GM18907 (cell line): Measurements from ENCODE around the gene FGGY.
"Not testable (repeated sequence)": the region's sequence is repeated elsewhere in the genome, so short reads cannot be mapped to it uniquely, and the experiment has no call there.

Source experiments
- ATAC-seq: cut with Tn5 transposase; IDR thresholded peaks from one replicate; pipeline ENCODE4 v1.9.1; 2021; ENCODE audit warnings: mild to moderate bottlenecking, moderate library complexity; ENCODE audit not compliant: unreplicated experiment

FGGY gene

DNA sequence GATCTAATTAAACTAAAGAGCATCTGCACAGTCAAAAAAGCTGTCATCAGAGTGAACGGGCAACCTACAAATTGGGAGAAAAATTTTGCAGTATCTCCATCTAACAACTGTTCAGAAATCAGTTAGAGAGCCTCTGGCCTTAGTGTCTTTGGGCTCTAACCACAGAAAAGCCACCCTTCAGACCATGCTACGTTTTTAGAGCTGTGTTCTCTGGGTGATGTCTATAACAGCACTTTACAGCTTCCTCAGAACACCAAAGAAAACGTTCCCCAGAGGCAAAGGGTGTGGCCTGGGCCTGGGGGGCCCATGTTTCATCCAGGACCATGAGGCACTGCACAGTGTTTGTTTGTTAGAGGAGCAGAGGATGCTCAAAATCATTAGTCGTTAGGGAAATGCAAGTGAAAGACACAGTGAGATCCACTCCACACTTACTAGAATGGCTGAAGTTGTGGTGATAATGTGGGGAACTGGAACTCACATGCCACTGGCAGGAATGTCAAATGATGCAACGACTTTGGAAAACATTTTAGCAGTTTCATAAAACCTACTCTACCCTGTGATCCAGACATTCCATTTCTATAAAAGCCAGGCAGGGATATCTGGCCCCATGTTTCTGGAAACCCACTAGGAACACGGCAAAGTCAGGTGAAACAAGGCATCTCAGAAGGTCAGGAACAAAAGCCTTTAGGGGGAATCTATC, 267.4 kb downstream of the FGGY start:
- no peak for ATAC-seq

DNA sequence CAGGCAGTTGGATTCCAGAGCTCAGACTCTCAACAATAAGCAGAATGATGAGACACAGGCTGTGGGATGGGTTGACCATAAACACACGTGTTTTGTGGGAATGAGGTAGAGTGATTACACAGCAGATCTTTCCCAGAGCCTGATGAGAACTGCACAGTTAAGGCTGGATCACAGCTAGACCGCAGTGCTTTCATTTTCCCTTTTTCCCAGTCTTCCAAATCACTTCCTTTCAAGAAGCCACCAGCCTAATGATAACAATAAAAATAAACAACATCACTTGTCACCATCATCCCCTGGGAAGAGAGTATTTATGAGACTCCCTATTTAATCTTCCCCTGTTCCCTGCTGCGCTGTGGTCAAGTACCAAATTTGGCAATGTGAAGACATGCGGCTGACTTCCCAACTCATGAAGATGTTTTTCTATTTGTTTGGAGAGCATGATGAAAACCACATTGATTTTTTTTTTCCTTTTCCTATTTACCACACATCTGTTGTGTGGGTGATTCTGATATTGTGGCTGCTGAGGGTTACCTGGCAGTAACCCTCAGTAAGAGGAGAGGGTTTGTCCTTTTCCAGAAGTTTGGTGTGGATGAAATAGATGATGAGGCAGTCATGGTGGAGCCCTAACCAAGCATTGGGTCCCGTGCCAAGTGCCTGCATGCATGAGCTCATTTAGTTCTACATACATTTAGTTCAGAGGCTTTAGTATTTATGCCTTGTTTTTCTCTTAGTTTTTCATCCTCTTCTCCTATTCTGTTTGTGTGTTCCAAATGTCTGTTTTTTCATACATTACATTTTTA, 268.9 kb downstream of the FGGY start:
- ATAC-seq = no peak

DNA sequence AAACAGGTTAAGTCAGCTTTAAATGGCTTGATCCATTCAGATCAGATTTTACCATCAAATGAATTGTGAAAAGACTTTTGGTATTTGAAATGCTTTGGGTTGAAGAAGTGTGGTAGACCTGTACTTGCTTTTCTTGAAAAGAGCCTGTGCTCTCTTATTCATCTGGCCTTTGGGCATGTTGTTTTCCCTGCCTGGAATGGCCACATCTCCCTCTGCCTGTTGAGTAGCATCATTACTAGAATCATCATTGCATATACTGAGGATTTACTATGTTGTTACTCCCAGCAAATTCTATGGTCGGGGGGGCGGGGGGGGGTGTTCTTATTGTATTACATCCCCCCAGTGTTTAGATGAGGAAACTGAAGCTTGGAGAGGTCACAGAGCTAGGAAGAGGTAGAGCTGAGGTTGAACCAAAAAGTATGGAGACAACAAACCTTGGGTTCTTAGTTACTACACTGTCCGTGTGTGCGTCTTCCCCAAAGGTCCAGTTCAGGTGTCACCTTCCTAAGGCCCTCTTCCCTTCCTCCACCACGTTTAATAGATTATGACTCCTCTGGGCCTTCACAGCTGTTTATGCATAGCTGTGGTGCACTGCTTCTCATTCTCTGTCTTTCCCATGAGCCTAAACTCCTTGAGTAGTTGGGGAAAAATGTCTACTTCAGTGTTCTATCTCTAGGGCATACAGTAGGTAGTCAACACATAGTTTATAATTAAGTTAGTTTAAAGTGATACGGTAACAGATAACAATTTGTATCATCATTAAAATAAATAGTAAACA, 271.5 kb downstream of the FGGY start:
- no peak for ATAC-seq

DNA sequence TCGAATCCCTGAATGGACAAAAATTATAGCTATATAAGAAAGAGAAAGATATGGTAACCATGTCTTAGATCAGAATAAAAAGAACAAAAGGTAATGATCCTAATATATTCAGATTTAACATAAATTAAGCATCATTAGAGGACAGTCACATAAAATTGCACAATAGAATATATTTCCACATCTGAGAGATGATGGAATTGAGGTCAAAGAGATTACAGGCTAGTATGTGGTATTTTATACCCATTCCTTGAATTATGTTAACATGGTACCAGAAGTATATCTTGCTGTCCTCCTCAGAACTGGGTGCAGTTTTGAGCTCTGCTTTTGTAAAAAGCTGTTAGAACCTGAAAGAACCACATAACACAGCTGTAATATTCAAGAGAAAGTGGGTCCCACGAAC, 272.3 kb downstream of the FGGY start:
- no peak for ATAC-seq

DNA sequence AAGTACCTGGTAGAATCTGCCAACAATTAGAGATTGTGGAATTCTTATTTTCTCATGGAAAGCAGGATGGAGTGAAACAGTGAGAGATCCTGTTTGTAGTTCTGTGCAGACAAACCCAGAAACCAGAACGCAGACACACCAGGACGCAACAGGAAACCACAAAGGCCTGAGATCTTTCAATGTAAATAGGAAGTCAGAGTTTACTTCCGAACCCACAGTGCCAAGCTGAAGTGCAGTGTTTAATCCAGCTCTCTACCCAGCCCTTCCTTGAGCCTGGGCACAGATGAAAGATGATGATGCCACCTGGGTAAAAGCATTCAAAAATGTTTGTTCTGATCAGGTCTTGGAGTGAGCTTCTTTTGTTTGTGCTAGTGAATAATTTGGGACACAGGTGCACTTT, 273.6 kb downstream of the FGGY start:
- ATAC-seq = peak; percentile 84

DNA sequence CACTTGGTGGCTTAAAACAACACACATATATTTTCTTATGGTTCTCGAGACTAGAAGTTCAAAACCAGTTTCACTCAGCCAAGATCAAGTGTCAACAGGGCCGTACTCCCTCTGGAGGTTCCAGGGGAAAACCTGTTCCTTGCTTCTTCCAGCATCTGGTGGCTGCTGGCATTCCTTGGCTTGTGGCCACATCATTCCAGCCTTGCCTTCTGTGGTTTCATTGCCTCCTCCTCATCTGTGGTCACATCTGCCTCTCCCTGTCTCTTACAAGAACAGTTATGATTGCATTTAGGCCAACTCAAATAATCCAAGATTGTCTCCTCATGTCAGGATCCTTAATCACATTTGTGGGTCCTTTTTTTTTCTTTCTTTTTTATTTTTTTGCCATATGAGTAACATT, 277.2 kb downstream of the FGGY start:
- ATAC-seq = no peak

DNA sequence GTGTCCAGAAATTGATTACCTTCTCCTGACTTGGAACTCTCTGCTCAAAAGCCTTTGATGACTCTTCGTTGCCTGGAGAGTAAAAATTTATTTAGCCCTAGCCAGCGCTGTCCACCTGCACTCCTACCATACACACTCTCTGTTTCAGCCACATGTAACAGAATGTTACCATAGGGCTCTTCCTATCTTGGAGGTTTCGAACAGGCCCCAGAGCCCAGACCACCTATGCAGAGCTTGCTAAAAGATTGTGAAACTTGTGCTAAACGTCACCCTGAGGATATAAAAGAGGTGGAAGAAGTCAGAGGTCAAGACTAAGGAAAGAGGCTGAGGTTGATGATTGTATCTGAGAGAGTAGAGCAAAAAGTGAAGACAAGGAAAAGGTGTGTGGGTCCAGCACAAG, 280.9 kb downstream of the FGGY start:
- ATAC-seq = peak; percentile 90

DNA sequence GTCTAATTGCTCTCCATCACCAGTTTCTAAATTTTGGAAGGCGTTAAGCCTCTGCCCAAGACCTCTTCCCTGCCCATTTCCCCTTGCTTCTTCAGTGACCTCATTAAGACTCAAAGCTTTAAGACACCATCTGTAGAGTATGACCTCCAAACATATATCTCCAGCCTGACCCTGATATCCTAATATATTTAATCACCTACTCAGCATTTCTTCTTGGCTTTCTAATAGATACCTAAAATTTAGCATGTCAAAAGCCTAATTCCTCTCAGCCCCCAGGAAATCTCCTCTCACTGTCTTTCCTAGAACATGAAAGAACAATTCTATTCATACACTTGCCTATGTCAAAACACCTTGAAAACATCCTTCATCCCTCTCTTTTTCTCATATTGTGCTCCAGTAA, 282.3 kb downstream of the FGGY start:
- no peak for ATAC-seq

DNA sequence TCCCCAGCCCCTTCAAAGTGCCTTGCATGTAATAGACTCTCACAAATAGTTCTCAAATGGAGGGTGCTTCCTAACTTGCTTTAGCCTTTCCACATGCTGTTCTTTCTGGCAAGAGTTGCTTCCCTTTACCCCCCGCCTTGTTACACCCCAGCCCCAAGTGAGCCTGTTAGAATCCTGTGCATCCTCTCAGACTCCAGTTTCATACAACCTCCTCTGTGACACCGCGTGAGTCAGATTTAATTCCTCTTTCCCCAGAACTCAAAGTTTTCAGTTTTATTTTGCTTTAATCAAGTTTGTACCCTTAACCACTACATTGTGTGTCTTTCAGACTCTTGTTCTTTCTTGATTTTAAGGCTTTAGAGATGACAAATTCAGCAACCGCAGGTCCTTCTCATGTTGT, 283.4 kb downstream of the FGGY start:
- no peak for ATAC-seq

DNA sequence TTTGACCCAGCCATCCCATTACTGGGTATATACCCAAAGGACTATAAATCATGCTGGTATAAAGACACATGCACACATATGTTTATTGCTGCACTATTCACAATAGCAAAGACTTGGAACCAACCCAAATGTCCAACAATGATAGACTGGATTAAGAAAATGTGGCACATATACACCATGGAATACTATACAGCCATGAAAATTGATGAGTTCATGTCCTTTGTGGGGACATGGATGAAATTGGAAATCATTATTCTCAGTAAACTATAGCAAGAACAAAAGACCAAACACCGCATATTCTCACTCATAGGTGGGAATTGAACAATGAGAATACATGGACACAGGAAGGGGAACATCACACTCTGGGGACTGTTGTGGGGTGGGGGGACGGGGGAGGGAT, 295.5 kb downstream of the FGGY start:
- ATAC-seq = not testable (repeated sequence)

DNA sequence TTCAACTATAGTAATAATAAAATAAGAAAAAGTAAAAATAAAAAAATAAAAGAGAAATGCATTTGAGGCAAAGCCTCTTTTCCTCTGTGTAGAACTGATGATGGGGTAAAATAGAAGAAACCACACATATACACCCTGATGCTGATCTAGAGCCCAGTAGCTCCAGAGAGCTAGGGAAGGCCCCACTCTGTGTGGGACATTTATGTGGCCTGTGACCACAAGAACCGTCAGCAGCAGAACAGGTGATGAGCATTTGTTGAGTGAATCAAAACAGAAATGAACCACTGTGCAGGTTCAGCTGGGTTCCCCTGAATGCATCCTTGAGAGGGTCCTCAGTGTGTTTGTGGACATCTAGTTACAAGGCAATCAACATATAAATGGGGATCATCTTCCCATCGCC, 296.0 kb downstream of the FGGY start:
- no peak for ATAC-seq

DNA sequence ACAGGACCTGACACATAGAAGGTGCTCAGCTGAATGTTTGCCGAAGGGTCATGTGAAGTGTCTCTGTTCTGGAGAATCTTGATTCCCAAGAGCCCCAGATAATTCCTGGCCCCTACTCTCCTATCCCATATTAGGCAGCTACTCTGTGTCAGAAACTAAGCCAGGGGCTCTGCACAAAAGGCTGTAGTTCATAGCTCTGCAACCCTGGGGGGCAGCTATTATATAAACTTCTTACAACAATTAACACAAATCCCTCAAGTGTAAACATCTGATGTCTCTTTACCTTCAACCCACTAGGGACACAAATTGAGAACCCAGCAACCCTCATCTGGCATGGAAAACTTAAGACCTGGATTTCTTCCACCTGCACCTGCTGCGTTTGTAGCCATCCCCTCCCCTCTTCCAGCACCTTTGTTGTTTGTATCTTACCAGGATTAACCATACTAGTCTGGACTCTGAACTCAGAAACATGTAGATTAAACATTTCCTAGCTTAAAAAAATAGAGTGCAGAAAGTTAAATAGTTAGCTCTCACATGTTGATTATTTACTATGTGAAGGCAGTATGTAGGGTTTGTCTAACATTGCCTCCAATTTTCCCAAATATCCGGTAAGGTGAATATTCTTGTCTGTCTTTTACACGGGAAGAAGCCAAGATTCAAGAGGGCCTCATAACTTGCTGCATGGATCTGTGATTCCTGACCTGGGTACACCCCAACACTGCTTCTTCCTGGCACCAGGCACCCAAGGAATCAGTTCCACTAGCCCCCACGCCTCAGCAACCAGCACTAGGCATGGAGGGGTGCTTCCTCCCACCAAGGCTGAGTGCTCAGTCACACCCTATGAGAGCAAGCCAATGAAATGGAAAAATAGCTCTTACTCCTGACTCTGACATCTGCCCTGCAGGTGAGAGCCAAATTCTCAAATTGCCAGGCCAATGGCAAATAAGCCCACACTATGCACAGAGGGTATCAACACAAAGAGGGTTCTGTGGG, 297.2 kb downstream of the FGGY start:
- ATAC-seq = no peak

DNA sequence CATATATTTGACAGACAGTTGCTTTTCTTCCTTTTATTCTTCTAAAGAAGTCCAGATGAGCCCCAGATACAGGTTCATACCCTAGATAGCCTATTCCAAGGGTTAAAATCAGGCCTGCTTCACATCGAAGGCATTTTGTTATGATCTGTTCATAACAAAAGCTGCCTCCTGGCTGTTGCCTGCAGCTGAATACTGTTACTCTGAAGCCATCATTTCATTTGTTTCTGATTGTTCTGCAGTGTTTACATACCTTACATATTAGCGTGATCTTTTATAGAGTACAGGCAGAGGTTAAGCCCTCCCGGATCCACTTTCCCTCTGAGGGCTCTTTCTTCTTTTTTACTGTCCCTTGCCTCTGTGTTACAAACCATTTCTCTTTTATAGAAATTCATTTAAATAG, 298.9 kb downstream of the FGGY start:
- ATAC-seq = no peak

DNA sequence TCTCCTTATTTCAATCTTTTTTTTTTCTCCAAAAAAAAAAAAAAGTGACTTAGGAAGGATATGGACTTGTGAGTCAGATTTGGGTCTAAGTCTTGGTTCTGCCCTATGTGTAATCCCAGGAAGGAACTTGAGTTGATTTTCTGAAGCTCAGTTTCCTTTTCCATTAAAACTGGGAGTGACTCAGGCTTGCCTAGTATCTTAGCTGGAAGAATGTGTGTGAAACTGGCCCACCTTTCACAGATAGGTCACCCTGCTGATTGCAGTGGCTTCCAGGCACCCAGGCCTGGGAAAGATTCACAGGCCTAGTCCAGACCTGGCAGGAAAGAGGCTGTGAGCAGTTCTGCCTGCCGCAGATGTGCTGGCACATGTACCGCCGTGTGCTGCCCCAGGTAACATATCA, 299.5 kb downstream of the FGGY start:
- no peak for ATAC-seq

DNA sequence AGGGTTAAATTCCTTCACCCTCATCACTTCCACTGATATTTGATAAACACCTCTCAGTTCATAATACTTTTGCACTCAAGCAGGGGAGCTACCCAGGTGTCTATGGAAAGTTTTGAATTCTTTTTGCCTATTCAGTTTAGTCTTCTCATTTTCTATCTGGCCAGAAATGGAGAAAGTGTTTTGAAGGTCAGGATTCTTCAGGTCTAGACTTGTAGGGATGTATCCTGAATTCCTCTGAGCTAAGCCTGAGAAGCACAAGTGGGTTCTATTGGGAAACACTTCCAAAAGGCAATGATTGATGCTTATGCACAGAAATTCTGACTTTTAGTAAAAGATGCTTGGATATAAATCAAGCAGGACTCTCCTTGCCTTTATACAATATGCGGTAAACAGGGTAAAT, 300.1 kb downstream of the FGGY start:
- ATAC-seq = no peak

DNA sequence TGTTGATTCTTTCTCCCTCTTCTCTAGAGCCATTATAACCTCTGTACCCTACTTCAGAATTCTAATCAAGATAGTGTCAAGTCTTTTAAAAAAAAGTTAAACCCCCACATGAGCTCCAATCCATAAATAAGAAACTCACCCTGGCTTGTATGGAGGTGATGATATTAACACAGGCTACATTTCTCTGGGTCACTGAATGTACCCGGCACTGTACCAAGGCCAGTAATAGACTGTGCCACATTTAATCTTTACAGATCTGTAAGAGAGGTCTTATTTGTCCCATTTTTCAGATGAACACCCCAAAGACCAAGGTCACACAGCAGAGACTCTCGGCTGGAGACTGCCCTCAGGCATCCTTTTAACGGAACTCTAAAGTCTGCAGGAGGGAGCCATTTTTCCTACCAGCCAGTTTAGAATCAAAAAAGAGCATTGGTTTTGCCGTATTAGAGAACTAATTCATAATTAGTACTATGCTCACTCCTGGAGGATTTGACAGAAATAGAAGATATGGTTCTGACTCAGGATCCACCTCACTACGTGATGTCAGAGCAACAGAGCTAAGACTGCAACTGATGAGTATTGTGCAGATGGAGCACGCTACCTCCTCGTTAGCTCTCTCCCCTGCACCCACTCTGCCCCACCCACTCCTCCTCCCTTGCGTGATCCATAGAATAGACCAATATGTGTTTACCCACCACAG, 300.7 kb downstream of the FGGY start:
- no peak for ATAC-seq

DNA sequence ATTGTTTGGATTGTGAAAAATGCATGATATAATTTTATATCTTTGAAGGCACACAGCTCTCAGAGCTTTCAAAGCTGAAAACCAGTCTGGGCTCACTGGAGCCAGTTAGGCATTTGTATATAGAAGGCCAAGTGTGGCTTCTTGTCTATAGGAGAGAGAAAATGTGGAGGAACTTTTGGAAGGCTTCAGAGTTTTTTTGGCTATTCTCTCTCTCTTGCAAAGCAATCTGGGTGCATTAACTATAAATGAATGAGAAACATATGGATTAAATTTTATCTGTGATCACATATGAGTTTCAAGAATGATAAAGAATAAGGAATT, 301.2 kb downstream of the FGGY start:
- no peak for ATAC-seq

DNA sequence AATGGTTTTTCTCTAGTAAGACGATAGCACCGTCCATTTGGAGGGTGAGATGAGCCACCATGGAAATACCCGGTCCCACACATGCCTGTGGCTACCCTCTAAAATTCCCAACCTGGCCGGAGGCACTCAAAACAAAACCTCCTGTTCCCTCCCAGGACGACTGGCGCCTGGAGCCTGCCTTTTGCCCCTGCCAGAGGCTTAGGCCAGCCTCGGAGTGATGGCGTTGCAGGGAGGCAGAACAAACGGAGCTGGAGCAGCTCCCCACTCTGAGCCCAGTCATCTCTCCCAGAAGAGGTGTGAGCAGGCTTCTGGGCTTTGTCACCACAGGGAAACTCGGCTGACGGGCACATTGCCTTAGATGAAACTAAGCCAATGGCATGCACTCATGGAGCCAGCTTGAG, 304.1 kb downstream of the FGGY start:
- no peak for ATAC-seq

DNA sequence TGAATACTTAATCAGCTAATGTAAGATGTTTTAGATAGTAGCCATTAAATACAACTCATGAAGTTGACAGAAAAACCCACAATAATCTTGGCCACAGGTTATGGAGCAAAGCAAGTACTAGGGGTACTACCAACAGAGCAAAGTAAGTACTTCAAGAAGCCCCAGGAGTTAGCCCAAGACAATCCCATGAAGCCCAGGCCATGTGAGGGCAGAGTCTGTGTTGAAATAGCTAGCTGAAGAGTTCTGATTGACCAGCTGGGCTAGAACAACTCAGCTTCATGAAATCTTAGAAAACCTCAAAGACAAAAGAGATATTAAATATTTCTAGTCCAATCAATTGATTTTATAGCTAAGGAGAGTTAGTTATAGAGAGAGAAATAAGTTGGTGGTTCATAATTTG, 304.9 kb downstream of the FGGY start:
- no peak for ATAC-seq

DNA sequence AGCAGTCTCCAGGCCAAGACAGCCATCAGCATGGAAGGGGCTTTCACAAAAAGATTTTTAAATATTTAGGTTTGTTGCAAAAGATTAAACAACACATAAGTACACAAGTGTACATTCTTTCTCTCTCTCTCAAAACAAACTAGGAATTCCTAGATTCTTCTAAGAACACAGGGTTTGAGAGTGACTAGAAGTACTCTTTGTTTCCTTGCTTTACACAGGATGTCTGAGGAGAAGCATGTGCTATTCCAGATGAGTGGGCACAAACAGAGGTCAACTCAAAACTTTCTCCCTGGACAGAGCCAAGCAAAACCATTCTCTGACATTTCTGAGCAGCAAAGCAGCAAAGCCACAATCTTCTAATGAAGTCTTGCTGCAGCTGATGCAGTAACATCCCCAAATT, 307.3 kb downstream of the FGGY start:
- ATAC-seq = no peak
